ENCODE data around the gene GSN.

DNA sequence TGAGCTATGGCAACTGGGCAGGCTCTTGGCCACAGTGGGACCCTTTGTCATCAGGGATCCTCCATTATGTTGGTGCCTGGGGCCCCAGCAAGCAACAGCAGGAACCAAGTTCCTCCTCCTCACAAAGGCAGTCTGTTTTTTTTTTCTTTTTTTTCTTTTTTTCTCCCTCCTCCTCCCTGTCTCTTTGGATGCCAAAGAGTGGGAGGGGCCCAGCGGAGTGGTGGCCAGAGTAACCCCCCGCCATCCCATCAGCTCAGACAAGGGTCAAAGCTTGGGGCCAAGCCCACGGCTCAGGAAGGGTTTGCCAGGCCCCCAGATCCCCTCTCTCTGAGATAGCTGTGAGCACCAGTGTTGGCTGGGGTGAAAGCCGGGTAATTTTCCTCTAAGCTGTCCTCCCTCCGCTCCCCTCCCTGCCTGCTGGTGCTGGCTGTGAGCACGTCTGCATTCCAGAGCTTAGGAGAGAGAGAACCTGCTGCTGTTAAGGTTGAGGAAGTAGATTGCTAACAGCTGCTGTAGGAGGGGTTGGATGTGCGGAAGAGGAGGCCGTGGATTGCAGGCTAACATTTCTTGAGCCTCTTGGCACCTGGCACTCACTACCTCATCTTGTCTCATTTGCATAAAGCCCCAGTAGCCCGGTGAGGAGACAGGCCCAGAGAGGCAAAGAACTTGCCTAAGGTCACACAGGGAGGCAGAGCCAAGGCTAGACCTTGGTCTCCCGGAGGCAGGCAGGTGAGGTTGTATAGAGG lies 21.2 kb downstream of the GSN start:
- TF ChIP-seq, protein P1, sequence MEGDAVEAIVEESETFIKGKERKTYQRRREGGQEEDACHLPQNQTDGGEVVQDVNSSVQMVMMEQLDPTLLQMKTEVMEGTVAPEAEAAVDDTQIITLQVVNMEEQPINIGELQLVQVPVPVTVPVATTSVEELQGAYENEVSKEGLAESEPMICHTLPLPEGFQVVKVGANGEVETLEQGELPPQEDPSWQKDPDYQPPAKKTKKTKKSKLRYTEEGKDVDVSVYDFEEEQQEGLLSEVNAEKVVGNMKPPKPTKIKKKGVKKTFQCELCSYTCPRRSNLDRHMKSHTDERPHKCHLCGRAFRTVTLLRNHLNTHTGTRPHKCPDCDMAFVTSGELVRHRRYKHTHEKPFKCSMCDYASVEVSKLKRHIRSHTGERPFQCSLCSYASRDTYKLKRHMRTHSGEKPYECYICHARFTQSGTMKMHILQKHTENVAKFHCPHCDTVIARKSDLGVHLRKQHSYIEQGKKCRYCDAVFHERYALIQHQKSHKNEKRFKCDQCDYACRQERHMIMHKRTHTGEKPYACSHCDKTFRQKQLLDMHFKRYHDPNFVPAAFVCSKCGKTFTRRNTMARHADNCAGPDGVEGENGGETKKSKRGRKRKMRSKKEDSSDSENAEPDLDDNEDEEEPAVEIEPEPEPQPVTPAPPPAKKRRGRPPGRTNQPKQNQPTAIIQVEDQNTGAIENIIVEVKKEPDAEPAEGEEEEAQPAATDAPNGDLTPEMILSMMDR (conservative IDR thresholded peaks at IDR 0.05; ENCODE audit: low read length), result no peak
- TF ChIP-seq EZH2phosphoT487 (IDR thresholded peaks at IDR 0.05; ENCODE audit: borderline replicate concordance), result no peak
